GM12865 (cell line): ENCODE data around the gene KNDC1.

ENCODE experiments used
- DNase-seq: peaks from one replicate; pipeline ENCODE4 v3.0.0; 2010; ENCODE audit warnings: low read depth
- H3K4me3 ChIP-seq: 2 replicates; pipeline ENCODE4 v1.5.1; 2011; ENCODE audit warnings: mild to moderate bottlenecking, low read depth, low read length, control low read depth
- TF ChIP-seq, protein P1 (sequence below): IDR thresholded peaks from 2 replicates; pipeline ENCODE4 v1.5.1; 2011; ENCODE audit warnings: low read length, control low read depth, low read depth, inconsistent platforms; ENCODE audit not compliant: insufficient read depth; ENCODE audit errors: missing control alignments

KNDC1 gene

DNA sequence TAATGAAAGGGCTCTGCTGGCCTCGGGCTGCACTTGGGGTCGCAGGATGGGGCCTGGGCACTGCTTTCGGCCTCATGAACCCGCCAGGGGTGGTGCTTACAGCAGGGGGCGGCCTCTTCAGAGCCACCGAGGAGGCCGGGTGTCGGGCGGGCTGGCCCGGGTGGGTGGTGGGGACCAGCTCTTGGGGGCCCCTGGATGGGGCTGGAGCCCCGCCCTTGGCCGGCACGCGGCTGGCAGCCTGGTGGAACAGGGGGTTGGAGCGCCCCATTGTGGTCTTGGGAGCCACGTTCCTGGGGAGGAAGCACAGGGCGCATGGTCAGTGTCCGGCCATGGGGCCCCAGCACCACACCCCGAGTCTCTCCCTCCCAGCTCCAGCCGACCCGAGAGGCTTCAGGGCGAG is 107.8 kb downstream of the KNDC1 start:
- no peak for DNase-seq
- TF ChIP-seq, protein P1, sequence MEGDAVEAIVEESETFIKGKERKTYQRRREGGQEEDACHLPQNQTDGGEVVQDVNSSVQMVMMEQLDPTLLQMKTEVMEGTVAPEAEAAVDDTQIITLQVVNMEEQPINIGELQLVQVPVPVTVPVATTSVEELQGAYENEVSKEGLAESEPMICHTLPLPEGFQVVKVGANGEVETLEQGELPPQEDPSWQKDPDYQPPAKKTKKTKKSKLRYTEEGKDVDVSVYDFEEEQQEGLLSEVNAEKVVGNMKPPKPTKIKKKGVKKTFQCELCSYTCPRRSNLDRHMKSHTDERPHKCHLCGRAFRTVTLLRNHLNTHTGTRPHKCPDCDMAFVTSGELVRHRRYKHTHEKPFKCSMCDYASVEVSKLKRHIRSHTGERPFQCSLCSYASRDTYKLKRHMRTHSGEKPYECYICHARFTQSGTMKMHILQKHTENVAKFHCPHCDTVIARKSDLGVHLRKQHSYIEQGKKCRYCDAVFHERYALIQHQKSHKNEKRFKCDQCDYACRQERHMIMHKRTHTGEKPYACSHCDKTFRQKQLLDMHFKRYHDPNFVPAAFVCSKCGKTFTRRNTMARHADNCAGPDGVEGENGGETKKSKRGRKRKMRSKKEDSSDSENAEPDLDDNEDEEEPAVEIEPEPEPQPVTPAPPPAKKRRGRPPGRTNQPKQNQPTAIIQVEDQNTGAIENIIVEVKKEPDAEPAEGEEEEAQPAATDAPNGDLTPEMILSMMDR, result no peak
- H3K4me3 ChIP-seq, result no peak overlapping the region

DNA sequence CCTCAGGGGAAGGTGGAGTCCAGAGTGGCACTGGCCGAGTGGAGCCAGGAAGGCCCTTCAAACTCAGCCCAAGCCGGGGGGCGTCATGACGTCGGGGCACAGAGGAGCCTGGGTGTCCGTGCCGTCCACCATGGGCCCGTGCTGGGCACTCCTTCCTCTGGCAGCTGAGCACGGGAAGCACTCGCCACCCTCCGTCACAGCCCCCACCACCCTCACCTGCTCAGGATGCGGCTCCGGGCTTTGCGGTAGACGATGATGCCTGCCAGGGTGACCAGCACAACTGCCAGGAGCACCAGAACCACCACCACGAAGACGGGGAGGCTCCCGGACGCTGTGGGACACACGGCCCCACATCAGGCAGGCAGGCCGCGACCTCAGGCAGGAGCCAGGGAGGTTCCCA is 108.5 kb downstream of the KNDC1 start:
- TF ChIP-seq, protein P1, result no peak
- DNase-seq, result no peak
- no peak overlapping the region for H3K4me3 ChIP-seq

DNA sequence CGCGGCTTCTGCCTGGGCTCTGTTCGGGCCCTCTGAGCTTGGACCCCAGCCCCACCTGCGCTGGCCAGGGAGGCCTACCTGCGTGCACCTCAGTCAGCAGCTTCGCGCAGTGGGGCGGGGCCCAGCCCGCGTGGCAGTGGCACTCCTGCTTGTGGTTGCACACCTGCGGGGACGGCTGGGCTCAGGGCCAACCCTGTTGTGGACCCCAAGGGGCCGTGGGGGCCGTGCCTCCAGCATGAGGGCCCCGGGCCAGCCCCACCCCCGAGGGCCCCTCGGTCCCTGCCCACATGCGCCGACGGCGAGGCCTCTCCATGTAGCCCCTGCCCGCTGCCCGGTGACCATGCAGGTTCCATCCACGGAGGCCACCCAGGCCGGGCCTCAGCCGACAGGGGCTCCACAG is 109.3 kb downstream of the KNDC1 start:
- TF ChIP-seq, protein P1, result no peak
- no peak for DNase-seq
- H3K4me3 ChIP-seq, result no peak overlapping the region

DNA sequence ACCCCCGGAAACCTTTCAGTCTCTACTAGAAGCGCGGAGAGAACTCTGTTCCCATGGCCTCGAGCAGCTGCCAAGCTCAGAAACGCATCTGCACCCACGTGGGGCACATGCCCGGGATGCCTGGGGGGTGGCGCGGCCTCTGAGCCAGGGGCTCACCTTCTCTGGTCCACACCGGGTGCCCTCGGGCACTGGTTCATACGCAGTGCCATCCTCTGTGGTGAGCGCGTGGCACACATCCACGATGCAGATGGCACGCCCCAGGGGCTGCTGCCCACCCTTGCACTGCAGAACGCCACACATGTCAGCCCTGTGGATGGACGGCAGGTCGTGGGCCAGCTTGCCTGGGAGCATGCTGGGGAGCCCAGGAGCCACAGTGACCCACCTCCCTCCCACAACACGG is 110.2 kb downstream of the KNDC1 start:
- DNase-seq, result no peak
- TF ChIP-seq, protein P1, result no peak
- H3K4me3 ChIP-seq, result no peak overlapping the region

DNA sequence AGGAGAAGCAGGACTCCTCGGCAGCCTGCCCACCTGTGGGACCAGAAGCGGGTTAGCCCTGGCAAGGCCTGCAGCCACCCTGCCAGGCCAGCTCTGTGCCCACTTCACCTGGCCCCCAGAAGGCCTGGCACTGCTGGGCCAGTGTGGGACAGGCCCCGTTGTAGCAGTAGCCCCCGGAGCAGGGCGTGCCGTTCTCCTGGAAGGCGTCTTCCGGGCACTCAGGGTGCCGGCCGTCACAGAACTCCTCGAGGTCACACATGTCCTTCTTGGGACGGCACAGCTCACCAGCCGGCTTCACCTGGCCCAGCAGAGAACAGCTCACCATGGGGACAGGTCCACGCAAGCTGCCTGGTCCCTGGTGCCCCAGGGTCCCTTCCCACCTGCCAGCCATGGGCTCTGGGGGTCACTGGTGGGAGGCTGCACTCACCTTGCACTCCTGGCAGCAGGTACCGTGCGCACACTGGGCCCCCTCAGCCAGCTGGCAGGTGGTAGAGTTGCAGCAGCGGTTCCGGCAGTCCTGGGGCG is 110.8 kb downstream of the KNDC1 start:
- H3K4me3 ChIP-seq, result no peak overlapping the region
- TF ChIP-seq, protein P1, result no peak
- no peak for DNase-seq

DNA sequence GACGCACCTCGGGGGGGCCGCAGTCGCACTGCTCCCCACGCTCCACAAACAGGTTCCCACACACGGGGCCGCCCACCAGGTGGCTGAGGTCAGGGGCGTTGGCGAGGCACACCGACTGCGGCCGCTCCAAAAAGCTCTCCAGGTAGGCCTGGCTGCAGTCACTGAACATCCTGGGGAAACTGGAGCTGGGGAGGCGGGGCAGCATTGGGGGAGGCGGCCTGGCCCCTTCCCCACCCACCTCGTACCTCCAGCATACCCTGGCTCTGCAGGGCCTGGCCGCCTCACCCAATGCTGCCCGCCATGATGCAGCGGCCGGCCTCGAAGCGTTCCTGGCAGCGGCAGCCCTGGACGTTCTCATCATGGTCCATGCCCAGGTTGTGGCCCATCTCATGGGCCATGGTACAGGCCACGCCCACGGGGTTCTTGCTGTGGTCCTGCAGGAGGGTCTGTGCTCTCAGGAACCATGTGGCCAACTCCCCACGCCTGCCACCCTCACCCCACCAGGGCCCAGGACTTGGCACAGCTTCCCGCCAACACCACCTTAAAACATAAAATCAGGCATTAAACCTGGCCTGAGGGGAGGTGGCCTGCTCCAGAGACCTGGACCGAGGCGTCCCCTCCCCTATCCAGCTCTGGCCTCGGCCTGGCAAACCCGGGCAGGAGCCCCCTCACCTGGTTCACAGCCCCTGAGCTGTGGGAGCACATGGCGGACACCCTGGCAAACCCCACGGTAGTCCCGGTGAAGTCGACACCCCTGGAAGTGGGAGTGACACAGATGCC is 111.7 kb downstream of the KNDC1 start:
- no peak for DNase-seq
- TF ChIP-seq, protein P1, result no peak
- H3K4me3 ChIP-seq, result no peak overlapping the region
